Thymus (tissue), 11 donors: ENCODE measurements around the gene CUEDC1. TPM values are rescaled to one million over a fixed set of nuclear protein-coding genes. Genes with fewer than 3 reads are reported as not detected.

Experiments used
- DNase-seq, 9 donors: peaks; one replicate each; pipeline ENCODE4 v3.0.0-alpha.2; 2013; ENCODE audit warnings: low spot score in 9 of 9, low read depth in 6 of 9, missing footprints in 1 of 9
- H3K27ac ChIP-seq, 2 donors: one replicate each; pipeline ENCODE4 v1.5.1; 2013; ENCODE audit warnings: control low read depth in 1 of 2, low read depth in 1 of 2, low read length in 1 of 2, mild to moderate bottlenecking in 1 of 2, moderate library complexity in 1 of 2
- H3K27me3 ChIP-seq, 2 donors: one replicate each; pipeline ENCODE4 v1.5.1; 2013; ENCODE audit warnings: low read length in 1 of 2; ENCODE audit not compliant: control insufficient read depth in 2 of 2, insufficient read depth in 1 of 2
- H3K36me3 ChIP-seq, 2 donors: one replicate each; pipeline ENCODE4 v1.5.1; 2013; ENCODE audit warnings: low read length in 1 of 2, mild to moderate bottlenecking in 1 of 2, moderate library complexity in 1 of 2; ENCODE audit not compliant: control insufficient read depth in 2 of 2, insufficient read depth in 2 of 2
- H3K4me1 ChIP-seq, 2 donors: one replicate each; pipeline ENCODE4 v1.5.1; 2013; ENCODE audit warnings: low read length in 2 of 2; ENCODE audit not compliant: control insufficient read depth in 2 of 2, insufficient read depth in 2 of 2
- H3K4me3 ChIP-seq, 2 donors: one replicate each; pipeline ENCODE4 v1.5.1; 2013; ENCODE audit warnings: low read length in 2 of 2, control low read depth in 1 of 2, mild to moderate bottlenecking in 1 of 2
- H3K9me3 ChIP-seq, 2 donors: one replicate each; pipeline ENCODE4 v1.5.1; 2013; ENCODE audit warnings: low read length in 1 of 2, mild to moderate bottlenecking in 1 of 2; ENCODE audit not compliant: control insufficient read depth in 2 of 2, insufficient read depth in 1 of 2
- WGBS: extraction: QIAGEN DNeasy Blood & Tissue Kit; methylation state at CpG from one replicate; pipeline ENCODE4 v1.1.7; 2013; 5-methylcytosine and 5-hydroxymethylcytosine counted together
- polyA plus RNA-seq: library from polyadenylated mRNA; stranded (reverse); fragments of 200-250 nt; gene quantifications from one replicate; pipeline ENCODE4 v1.2.3, GENCODE V29; 2013
- total RNA-seq: library from RNA; stranded (reverse); fragments of 120-200 nt; gene quantifications from one replicate; pipeline ENCODE4 v1.2.4, GENCODE V29; 2013
- donor health status: healthy.

Gene CUEDC1
- total and polyA plus RNA-seq, 2 donors = 3.1 to 19.3 TPM

DNA sequence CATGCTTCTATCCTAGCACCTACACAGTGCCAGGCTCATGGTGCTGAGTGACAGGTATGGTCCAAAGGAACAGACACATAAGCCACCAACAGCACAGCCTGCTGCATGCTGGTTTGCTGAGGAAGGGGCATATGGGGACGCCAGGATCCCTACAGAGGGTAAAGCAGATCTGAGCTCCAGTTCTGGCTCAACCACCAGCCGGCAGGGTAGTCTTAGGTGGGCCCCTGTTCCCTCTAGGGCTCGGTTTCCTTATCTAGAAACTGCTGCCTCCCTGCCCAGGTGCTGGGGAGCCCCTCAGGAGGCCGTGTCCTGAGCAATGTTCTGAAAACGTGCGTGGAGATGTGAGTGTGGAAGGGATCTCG, 81.2 kb downstream of the CUEDC1 start:
- peak overlapping the region in 1 of 2 donors; percentile 76 for H3K27ac ChIP-seq

DNA sequence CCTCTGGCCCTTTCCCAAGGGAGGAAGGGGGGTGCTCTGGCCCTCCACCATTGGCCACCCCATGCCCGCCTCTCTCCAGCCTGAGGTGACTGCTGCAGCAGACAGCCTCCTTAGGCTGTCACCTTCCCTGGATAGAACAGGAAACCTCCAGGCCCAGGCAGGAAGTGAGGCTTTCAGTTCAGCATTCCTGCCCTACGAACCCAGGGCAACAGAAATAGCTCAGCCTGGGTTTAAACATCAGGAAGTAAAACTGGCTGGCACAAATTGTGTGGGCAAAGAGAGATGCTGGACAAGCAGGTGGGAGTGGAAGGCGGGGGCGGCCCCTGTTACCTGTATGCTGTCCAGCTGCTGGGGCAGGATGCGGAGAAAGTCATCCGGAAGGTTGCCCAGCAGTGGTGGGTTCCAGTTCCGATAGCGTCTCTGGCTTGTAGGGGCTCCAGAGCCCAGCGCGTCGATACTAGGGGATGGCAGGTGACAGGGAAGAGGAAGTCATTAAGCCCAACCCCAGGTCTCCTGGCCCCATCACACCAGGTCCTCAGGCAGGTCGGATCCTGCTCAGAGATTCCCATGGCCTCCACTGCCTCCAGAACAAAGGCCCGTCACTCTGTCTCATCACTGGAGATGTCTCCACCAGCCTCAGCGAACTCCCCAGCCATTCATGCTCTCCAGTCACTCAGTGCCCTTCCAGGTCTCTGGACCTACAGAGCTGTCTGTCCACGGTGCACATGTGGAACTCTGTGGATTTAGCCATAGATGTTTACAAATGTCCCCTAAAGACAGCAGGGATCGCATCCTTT, 81.8 kb downstream of the CUEDC1 start:
- Histone ChIP-seq H3K4me3 (no peak overlapping the region), H3K4me1 (peaks cover 11 to 69% of the 10 kb centered on the region in 2 donors), H3K27ac (no peak overlapping the region), H3K9me3 (no peaks in the 10 kb centered on the region), H3K27me3 (peaks cover 0 to 17% of the 10 kb centered on the region in 2 donors), H3K36me3 (no peaks in the 10 kb centered on the region)
- no peak for DNase-seq
- 79% methylated on average over 16 of the region's 16 CpGs for WGBS

More for the DNA sequence above, 81.2 kb downstream of the CUEDC1 start:
- Histone ChIP-seq H3K4me3 (no peak overlapping the region), H3K9me3 (no peaks in the 10 kb centered on the region), H3K36me3 (no peaks in the 10 kb centered on the region), H3K4me1 (peaks cover 10 to 63% of the 10 kb centered on the region in 2 donors), H3K27me3 (peaks cover 0 to 14% of the 10 kb centered on the region in 2 donors)
- no peak for DNase-seq
- 13% methylated on average over 7 of the region's 7 CpGs for WGBS

DNA sequence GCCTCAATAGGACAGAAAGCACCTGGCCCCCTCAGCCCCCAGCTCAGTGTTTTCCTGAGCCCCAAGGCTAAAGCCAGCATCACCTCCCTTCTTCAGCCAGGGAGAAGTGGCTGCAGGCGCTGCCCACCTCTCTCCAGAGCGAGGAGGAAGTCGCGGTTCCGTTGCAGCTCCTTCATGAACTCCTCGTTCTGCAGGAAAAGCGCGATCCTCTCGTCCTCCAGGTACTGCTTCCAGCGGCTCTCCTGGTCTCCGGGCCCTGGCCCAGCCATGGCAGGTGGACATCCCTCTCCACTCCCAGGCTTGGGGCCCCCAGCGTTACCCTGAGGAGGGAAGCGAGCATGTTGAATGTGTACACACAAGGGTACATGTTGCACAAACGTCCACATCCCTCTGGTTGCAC, 82.7 kb downstream of the CUEDC1 start:
- WGBS = 36% methylated on average over 14 of the region's 14 CpGs
- no peak overlapping the region for H3K4me3 ChIP-seq
- H3K36me3 ChIP-seq = no peaks in the 10 kb centered on the region
- H3K4me1 ChIP-seq = peaks cover 20 to 79% of the 10 kb centered on the region in 2 donors
- peaks cover 0 to 3% of the 10 kb centered on the region in 2 donors for H3K9me3 ChIP-seq
- peaks cover 0 to 20% of the 10 kb centered on the region in 2 donors for H3K27me3 ChIP-seq
- no peak for DNase-seq
- H3K27ac ChIP-seq = no peak overlapping the region

DNA sequence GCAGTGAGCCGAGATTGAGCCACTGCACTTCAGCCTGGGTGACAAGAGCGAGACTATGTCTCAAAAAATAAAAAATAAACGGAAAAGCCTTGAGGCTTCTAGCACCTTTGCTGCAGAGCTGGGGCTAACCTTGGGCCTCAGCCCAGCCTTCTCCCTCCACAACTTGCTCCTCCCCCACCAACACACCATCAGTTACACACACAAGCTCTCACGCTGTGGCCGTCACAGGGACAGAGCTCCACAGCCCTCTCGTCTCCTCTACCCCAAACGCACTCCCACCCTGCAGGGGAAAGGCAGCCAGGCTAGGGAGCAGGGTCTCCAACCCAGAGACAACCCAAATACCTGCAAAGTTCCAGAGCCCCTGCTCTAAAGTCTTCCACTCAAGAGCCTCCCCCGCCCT, 83.3 kb downstream of the CUEDC1 start:
- no peak for DNase-seq
- Histone ChIP-seq H3K27me3 (peaks cover 0 to 20% of the 10 kb centered on the region in 2 donors), H3K4me1 (peaks cover 22 to 82% of the 10 kb centered on the region in 2 donors), H3K36me3 (no peaks in the 10 kb centered on the region), H3K9me3 (peaks cover 0 to 3% of the 10 kb centered on the region in 2 donors), H3K27ac (no peak overlapping the region), H3K4me3 (no peak overlapping the region)
- WGBS = 88% methylated on average over 8 of the region's 8 CpGs

DNA sequence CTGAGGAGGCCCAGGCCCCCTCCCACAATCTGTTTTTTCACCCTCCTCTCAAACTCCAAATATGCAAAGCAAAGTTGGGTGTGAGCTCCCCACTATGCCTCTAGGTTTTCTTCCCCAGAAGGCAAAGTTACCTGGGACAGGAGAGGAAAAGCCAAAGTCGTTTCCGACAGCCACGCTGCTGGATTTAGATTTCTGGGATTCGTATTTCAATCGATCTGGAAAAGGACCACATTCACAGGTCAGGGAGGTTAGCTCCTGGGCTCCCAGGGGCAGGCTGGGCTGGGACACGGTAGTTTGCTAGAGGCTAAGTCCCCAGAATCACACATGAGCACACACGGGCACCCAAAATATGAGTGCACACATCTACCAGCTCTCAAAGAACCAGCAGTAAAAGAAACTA, 84.1 kb downstream of the CUEDC1 start:
- Histone ChIP-seq H3K4me1 (peaks cover 22 to 78% of the 10 kb centered on the region in 2 donors), H3K9me3 (peaks cover 0 to 3% of the 10 kb centered on the region in 2 donors), H3K27ac (no peak overlapping the region), H3K36me3 (no peaks in the 10 kb centered on the region), H3K27me3 (peaks cover 0 to 20% of the 10 kb centered on the region in 2 donors), H3K4me3 (no peak overlapping the region)
- 97% methylated on average over 7 of the region's 7 CpGs for WGBS
- no peak for DNase-seq

DNA sequence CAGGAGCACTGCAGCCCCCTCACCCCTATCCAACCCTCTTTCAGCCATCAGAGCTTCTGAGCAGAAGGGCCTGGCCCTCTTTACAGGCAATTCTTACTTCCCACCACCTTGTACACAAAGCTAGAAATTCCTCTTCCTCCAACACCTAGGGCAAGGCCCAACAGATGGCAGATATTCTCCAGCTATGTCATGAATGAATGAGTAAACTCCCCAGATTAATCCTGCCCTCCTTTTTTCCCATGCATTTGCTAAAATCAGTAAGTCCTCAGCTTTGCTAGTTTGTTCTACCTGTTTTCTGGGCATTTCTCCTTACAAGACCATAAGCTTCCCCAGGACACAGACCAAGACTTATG, 85.0 kb downstream of the CUEDC1 start:
- no peaks in the 10 kb centered on the region for H3K36me3 ChIP-seq
- H3K27me3 ChIP-seq = peaks cover 0 to 20% of the 10 kb centered on the region in 2 donors
- no peak for DNase-seq
- H3K4me3 ChIP-seq = no peak overlapping the region
- H3K4me1 ChIP-seq = peaks cover 22 to 70% of the 10 kb centered on the region in 2 donors
- H3K9me3 ChIP-seq = peaks cover 0 to 3% of the 10 kb centered on the region in 2 donors
- no peak overlapping the region for H3K27ac ChIP-seq

DNA sequence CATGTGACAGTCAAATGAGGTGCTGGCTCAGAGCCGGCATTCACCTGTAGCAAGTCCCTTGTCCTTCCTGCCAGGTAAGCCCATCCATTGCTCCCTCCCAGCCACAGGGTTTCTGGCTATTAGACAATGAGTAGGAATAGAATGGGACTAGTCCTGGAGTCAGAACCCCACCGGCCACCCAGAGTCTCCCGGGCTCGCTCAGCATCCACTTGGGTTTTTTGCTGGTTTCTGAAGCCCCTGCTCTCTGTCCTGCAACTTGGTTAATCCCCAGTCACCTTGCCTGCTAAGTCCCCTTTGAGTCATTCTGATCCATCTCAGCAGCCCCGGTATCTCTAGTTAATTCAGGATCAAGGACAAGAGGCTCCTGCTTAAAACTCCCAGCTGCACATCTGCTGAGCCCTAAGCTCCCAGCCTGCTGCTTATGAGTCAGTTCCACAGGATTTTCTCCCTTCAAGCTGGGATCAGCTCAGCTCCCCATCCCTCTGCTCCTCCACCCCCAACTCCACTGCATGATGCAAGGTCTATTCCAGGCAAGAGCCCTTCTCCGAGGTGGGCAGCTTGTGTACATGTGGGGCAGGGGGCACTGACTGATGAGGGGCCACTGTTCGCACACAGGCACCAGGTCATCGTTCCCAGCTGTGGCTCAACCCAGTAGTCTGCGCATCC, 85.5 kb downstream of the CUEDC1 start:
- peaks cover 0 to 17% of the 10 kb centered on the region in 2 donors for H3K27me3 ChIP-seq
- H3K36me3 ChIP-seq = no peaks in the 10 kb centered on the region
- peaks cover 0 to 3% of the 10 kb centered on the region in 2 donors for H3K9me3 ChIP-seq
- WGBS = 99% methylated on average over 9 of the region's 9 CpGs
- peaks cover 19 to 65% of the 10 kb centered on the region in 2 donors for H3K4me1 ChIP-seq
- H3K4me3 ChIP-seq = no peak overlapping the region
- no peak for DNase-seq
- no peak overlapping the region for H3K27ac ChIP-seq

DNA sequence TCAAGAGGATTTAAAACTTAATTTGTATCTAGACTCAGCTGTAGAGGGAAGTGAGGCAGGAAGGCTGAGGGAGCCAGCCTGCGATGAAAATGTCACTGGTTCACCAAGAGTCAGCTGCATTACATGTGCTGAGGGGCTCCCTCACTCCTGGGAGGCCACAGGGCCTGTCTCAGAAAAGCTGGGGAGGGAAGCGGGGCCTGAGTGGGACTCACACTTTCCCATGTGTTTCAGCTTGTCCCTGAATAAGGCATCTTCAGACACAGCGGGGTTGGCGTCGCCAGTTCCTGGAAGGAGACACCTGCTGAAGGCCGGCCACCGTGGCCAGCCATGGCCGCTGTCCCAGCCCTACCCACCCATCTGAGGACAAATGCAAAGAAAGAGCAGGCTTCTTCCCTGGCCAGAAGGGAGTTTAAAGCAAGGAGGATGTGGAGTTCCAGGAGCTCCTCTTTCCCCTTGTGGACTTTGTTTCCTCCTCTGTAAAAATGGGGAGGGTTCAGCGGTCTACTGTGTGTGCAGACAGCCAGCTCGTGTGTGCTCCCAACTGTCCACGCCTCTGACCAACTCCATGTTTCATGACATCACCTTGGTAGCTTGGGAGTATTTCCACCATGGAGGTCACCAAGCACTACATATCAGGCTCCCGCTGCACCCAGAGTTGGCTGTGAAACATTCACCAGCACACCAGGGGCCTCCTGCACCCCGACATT, 86.1 kb downstream of the CUEDC1 start:
- WGBS = 60% methylated on average over 13 of the region's 13 CpGs
- Histone ChIP-seq H3K4me1 (peaks cover 14 to 58% of the 10 kb centered on the region in 2 donors), H3K36me3 (no peaks in the 10 kb centered on the region), H3K27ac (peak overlapping the region; percentile 79), H3K9me3 (peaks cover 0 to 3% of the 10 kb centered on the region in 2 donors), H3K27me3 (peaks cover 0 to 11% of the 10 kb centered on the region in 2 donors), H3K4me3 (no peak overlapping the region)
- no peak for DNase-seq
